Measurements from ENCODE around the gene CPA1.
"Not testable (repeated sequence)": the region's sequence is repeated elsewhere in the genome, so short reads cannot be mapped to it uniquely, and the experiment has no call there.

Gene CPA1

GRCh38 chr7:130371046-130371445 lies 9.2 kb upstream of the CPA1 start:
- DNase-seq (ENCODE audit: extremely low read depth in 1 of 2, low read depth in 1 of 2) = no peak

GRCh38 chr7:130372402-130373165 lies 7.7 kb upstream of the CPA1 start:
- no peak for DNase-seq (ENCODE audit: extremely low read depth in 1 of 2, low read depth in 1 of 2)

- DNase-seq (ENCODE audit: extremely low read depth in 1 of 2, low read depth in 1 of 2) = no peak
Observed at GRCh38 chr7:130374507-130374906, 5.8 kb upstream of the CPA1 start.

- DNase-seq (ENCODE audit: extremely low read depth in 1 of 2, low read depth in 1 of 2) = not testable (repeated sequence)
Observed at GRCh38 chr7:130376461-130376860, 3.8 kb upstream of the CPA1 start.

- no peak for DNase-seq (ENCODE audit: extremely low read depth in 1 of 2, low read depth in 1 of 2)
Observed at GRCh38 chr7:130377178-130377577, 3.1 kb upstream of the CPA1 start.

- no peak for DNase-seq (ENCODE audit: extremely low read depth in 1 of 2, low read depth in 1 of 2)
Observed at GRCh38 chr7:130379019-130379418, 1.3 kb upstream of the CPA1 start.

- no peak for DNase-seq (ENCODE audit: extremely low read depth in 1 of 2, low read depth in 1 of 2)
Observed at GRCh38 chr7:130379532-130379920, 768 bp upstream of the CPA1 start.

GRCh38 chr7:130380861-130381455 lies 664 bp downstream of the CPA1 start:
- DNase-seq (ENCODE audit: extremely low read depth in 1 of 2, low read depth in 1 of 2) = no peak

- no peak for DNase-seq (ENCODE audit: extremely low read depth in 1 of 2, low read depth in 1 of 2)
Observed at GRCh38 chr7:130381468-130382312, 1.4 kb downstream of the CPA1 start.

GRCh38 chr7:130383187-130383980 lies 3.1 kb downstream of the CPA1 start:
- DNase-seq (ENCODE audit: extremely low read depth in 1 of 2, low read depth in 1 of 2) = no peak

- no peak for DNase-seq (ENCODE audit: extremely low read depth in 1 of 2, low read depth in 1 of 2)
Observed at GRCh38 chr7:130384371-130384801, 4.1 kb downstream of the CPA1 start.

GRCh38 chr7:130384841-130385599 lies 4.7 kb downstream of the CPA1 start:
- DNase-seq (ENCODE audit: extremely low read depth in 1 of 2, low read depth in 1 of 2) = no peak

GRCh38 chr7:130385600-130386066 lies 5.3 kb downstream of the CPA1 start:
- DNase-seq (ENCODE audit: extremely low read depth in 1 of 2, low read depth in 1 of 2) = no peak

- DNase-seq (ENCODE audit: extremely low read depth in 1 of 2, low read depth in 1 of 2) = no peak
Observed at GRCh38 chr7:130386876-130387275, 6.6 kb downstream of the CPA1 start.

GRCh38 chr7:130387306-130387627 lies 7.0 kb downstream of the CPA1 start:
- DNase-seq (ENCODE audit: extremely low read depth in 1 of 2, low read depth in 1 of 2) = no peak

GRCh38 chr7:130387628-130388403 lies 7.5 kb downstream of the CPA1 start:
- no peak for DNase-seq (ENCODE audit: extremely low read depth in 1 of 2, low read depth in 1 of 2)

- no peak for DNase-seq (ENCODE audit: extremely low read depth in 1 of 2, low read depth in 1 of 2)
Observed at GRCh38 chr7:130388671-130389070, 8.4 kb downstream of the CPA1 start.

GRCh38 chr7:130390486-130390885 lies 10.2 kb downstream of the CPA1 start:
- DNase-seq (ENCODE audit: extremely low read depth in 1 of 2, low read depth in 1 of 2) = no peak

- DNase-seq (ENCODE audit: extremely low read depth in 1 of 2, low read depth in 1 of 2) = no peak
Observed at GRCh38 chr7:130393101-130393561, 12.8 kb downstream of the CPA1 start.
